Measurements from ENCODE around the gene AOAH.

The AOAH gene

GRCh38 chr7:36626111-36626510, 98.2 kb downstream of the AOAH start:
- no peak for DNase-seq

- DNase-seq = no peak
These were observed 99.0 kb downstream of the AOAH start for GRCh38 chr7:36625247-36625646.

- no peak for DNase-seq
These were observed 101.0 kb downstream of the AOAH start for GRCh38 chr7:36623247-36623646.

GRCh38 chr7:36621396-36621795, 102.9 kb downstream of the AOAH start:
- no peak for DNase-seq

GRCh38 chr7:36620166-36620708, 104.1 kb downstream of the AOAH start:
- no peak for DNase-seq

- no peak for DNase-seq
These were observed 106.9 kb downstream of the AOAH start for GRCh38 chr7:36617408-36617807.

- DNase-seq = no peak
These were observed 108.3 kb downstream of the AOAH start for GRCh38 chr7:36615852-36616540.

GRCh38 chr7:36614959-36615358, 109.3 kb downstream of the AOAH start:
- no peak for DNase-seq

- no peak for DNase-seq
These were observed 111.2 kb downstream of the AOAH start for GRCh38 chr7:36613031-36613614.

- DNase-seq = no peak
These were observed 112.6 kb downstream of the AOAH start for GRCh38 chr7:36611703-36612102.

GRCh38 chr7:36607721-36608095, 116.6 kb downstream of the AOAH start:
- DNase-seq = no peak

GRCh38 chr7:36606976-36607720, 117.1 kb downstream of the AOAH start:
- no peak for DNase-seq

GRCh38 chr7:36606153-36606975, 117.9 kb downstream of the AOAH start:
- no peak for DNase-seq

GRCh38 chr7:36605261-36606051, 118.8 kb downstream of the AOAH start:
- DNase-seq = peak; percentile 13

GRCh38 chr7:36604806-36605205, 119.5 kb downstream of the AOAH start:
- no peak for DNase-seq

- DNase-seq = peak; percentile 76
These were observed 121.1 kb downstream of the AOAH start for GRCh38 chr7:36602934-36603887.

- DNase-seq = peak; percentile 63
These were observed 121.8 kb downstream of the AOAH start for GRCh38 chr7:36602511-36602910.

GRCh38 chr7:36601601-36602000, 122.7 kb downstream of the AOAH start:
- peak; percentile 65 for DNase-seq

GRCh38 chr7:36600869-36601530, 123.3 kb downstream of the AOAH start:
- peak; percentile 84 for DNase-seq

- DNase-seq = no peak
These were observed 124.0 kb downstream of the AOAH start for GRCh38 chr7:36600314-36600682.
